Bronchial epithelial cell (primary cell): ENCODE data around the gene EML6. TPM values are rescaled to one million over a fixed set of nuclear protein-coding genes. Genes with fewer than 3 reads are reported as not detected.

ENCODE experiments used
- DNase-seq: peaks from one replicate; pipeline ENCODE4 v3.0.0-alpha.2; 2010; ENCODE audit warnings: low read depth
- FAIRE-seq: peaks from 2 replicates; lab custom pipeline; 2011; peaks lifted over from hg19 to GRCh38; lab: Jason Lieb, UNC
- H3K27me3 ChIP-seq: 2 replicates; pipeline ENCODE4 v1.5.1; 2011; ENCODE audit warnings: low read length; ENCODE audit not compliant: control insufficient read depth, insufficient read depth
- H3K36me3 ChIP-seq: 2 replicates; pipeline ENCODE4 v1.5.1; 2011; ENCODE audit warnings: low read length; ENCODE audit not compliant: control insufficient read depth, insufficient read depth
- H3K4me3 ChIP-seq: 2 replicates; pipeline ENCODE4 v1.5.1; 2011; ENCODE audit warnings: mild to moderate bottlenecking, low read depth, low read length, control low read depth
- total RNA-seq: library from RNA; depleted of rRNA; stranded (reverse); fragments of >200 nt; gene quantifications from 2 replicates; pipeline ENCODE4 v1.2.1, GENCODE V29; 2014
- TF ChIP-seq, protein P1 (sequence below): IDR thresholded peaks from 2 replicates; pipeline ENCODE4 v1.5.1; 2011; ENCODE audit warnings: mild to moderate bottlenecking, moderate library complexity, low read length, control low read depth, inconsistent platforms; ENCODE audit not compliant: insufficient read depth, severe bottlenecking

The EML6 gene
- total RNA-seq, 1 donor from 2014 or later, result 0.53 TPM

- no peak for DNase-seq
- Histone ChIP-seq H3K27me3 (no peaks in the 10 kb centered on the region), H3K4me3 (no peak overlapping the region), H3K36me3 (no peaks in the 10 kb centered on the region)
- TF ChIP-seq, protein P1, sequence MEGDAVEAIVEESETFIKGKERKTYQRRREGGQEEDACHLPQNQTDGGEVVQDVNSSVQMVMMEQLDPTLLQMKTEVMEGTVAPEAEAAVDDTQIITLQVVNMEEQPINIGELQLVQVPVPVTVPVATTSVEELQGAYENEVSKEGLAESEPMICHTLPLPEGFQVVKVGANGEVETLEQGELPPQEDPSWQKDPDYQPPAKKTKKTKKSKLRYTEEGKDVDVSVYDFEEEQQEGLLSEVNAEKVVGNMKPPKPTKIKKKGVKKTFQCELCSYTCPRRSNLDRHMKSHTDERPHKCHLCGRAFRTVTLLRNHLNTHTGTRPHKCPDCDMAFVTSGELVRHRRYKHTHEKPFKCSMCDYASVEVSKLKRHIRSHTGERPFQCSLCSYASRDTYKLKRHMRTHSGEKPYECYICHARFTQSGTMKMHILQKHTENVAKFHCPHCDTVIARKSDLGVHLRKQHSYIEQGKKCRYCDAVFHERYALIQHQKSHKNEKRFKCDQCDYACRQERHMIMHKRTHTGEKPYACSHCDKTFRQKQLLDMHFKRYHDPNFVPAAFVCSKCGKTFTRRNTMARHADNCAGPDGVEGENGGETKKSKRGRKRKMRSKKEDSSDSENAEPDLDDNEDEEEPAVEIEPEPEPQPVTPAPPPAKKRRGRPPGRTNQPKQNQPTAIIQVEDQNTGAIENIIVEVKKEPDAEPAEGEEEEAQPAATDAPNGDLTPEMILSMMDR, result no peak
- FAIRE-seq, result no peak
These were observed 240.0 kb downstream of the EML6 start for GRCh38 chr2:54963476-54963875.

DNA sequence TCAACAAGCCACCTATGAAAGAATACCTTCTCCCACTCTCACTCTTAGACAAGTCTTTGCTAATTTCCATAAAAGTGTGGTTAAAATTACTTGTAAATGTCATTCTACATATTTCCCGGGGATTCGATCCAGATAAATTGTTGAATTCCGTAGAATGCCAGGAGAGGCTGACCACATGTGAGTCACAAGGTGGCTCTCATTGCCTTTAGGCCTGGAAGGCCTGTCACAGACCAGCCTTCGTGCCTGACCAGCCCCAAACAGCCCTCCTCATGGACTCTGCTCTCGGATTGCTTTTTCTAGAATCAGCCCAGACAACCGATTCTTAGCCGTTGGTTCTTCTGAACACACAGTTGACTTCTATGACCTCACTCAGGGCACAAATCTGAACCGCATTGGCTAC lies 240.8 kb downstream of the EML6 start:
- TF ChIP-seq, protein P1, result no peak
- Histone ChIP-seq H3K4me3 (no peak overlapping the region), H3K27me3 (no peaks in the 10 kb centered on the region), H3K36me3 (no peaks in the 10 kb centered on the region)
- no peak for DNase-seq
- FAIRE-seq, result no peak

GRCh38 chr2:54964816-54965215 lies 241.4 kb downstream of the EML6 start:
- FAIRE-seq (no peak), DNase-seq (no peak)
- Histone ChIP-seq H3K27me3 (no peaks in the 10 kb centered on the region), H3K36me3 (no peaks in the 10 kb centered on the region), H3K4me3 (no peak overlapping the region)
- TF ChIP-seq, protein P1, result no peak

DNA sequence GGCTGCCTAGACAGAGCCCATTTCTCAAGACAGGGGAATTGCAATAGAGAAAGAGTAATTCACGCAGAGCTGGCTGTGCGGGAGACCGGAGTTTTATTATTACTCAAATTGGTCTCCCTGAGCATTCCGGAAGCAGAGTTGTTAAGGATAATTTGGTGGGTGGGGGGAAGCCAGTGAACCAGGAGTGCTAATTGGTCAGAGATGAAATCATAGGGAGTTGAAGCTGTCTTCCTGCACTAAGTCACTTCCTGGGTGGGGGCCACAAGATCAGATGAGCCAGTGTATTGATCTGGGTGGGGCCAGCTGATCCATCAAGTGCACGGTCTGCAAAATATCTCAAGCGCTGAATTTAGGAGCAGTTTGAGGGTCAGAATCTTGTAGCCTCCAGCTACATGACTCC lies 242.0 kb downstream of the EML6 start:
- Histone ChIP-seq H3K36me3 (no peaks in the 10 kb centered on the region), H3K4me3 (no peak overlapping the region), H3K27me3 (no peaks in the 10 kb centered on the region)
- DNase-seq (no peak), FAIRE-seq (no peak)
- TF ChIP-seq, protein P1, result no peak

- peak; percentile 63 for DNase-seq
- Histone ChIP-seq H3K4me3 (no peak overlapping the region), H3K27me3 (no peaks in the 10 kb centered on the region), H3K36me3 (peaks cover 3% of the 10 kb centered on the region)
- TF ChIP-seq, protein P1, result no peak
- FAIRE-seq, result no peak
These were observed 242.8 kb downstream of the EML6 start for GRCh38 chr2:54966165-54966832.

DNA sequence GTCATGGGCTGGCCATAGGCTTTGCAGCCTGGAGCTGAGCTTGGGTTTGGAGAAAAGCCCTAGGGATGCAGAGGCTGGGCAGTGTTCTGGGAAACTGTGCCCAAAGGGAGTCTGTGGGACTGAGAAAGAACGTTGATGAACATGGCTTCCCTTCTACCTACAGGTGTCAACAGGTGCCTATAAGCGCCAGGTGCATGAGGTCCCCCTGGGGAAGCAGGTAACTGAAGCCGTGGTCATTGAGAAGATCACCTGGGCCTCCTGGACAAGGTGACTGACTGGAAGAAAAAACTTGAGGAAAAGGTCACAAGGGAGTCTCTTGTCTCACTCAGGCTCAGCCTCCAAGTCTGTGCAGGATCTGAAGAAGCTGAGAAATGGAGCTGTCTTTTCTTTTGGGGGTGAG lies 243.4 kb downstream of the EML6 start:
- TF ChIP-seq, protein P1, result no peak
- FAIRE-seq (no peak), DNase-seq (no peak)
- H3K36me3 ChIP-seq, result peaks cover 3% of the 10 kb centered on the region
- H3K27me3 ChIP-seq, result no peaks in the 10 kb centered on the region
- H3K4me3 ChIP-seq, result no peak overlapping the region
